ENCODE results near the gene LTBP4.

LTBP4 gene

GRCh38 chr19:40607311-40608239 is 6.4 kb downstream of the LTBP4 start:
- H3K27ac Mint-ChIP-seq, result peak overlapping the region; percentile 17
- H3K4me1 Mint-ChIP-seq (ENCODE audit: low read depth), result peaks cover 90% of the 10 kb centered on the region
- H3K27me3 Mint-ChIP-seq, result peaks cover 80% of the 10 kb centered on the region
- H3K4me3 Mint-ChIP-seq, result no peak overlapping the region
- intact Hi-C loops (cut with micrococcal nuclease), result no loop called here
- H3K36me3 Mint-ChIP-seq (ENCODE audit: low read depth), result peaks cover 4% of the 10 kb centered on the region
- H3K9me3 Mint-ChIP-seq, result no peaks in the 10 kb centered on the region

- H3K27me3 Mint-ChIP-seq, result peaks cover 78% of the 10 kb centered on the region
- H3K4me3 Mint-ChIP-seq, result no peak overlapping the region
Measured at GRCh38 chr19:40608240-40608621, 7.1 kb downstream of the LTBP4 start.

DNA sequence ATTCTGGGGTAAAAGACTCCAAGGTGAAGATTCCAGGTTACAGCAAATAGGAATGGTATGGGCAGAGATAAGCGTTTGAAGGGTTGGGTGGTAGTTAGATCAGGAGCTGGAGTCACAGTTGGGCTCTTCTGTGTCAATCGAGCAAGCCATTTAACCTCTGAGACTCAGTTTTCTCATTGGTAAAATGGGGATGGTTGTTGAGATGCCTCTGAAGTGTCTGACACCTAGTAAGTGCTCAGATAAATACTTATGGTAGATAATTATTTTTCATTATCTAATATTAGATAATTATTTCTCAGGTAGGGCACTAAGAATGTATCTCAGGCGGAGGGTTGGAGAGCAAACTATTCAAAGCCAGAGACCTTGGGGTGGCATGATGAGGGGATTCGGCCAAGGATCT is 7.8 kb downstream of the LTBP4 start:
- Mint-ChIP-seq H3K4me3 (peak overlapping the region; percentile 67), H3K9me3 (no peaks in the 10 kb centered on the region), H3K36me3 (ENCODE audit: low read depth) (peaks cover 3% of the 10 kb centered on the region), H3K27me3 (peaks cover 77% of the 10 kb centered on the region), H3K27ac (peak overlapping the region; percentile 73), H3K4me1 (ENCODE audit: low read depth) (peaks cover 89% of the 10 kb centered on the region)
- intact Hi-C loops (cut with micrococcal nuclease), result no loop called here

More at GRCh38 chr19:40608240-40608621, 7.1 kb downstream of the LTBP4 start:
- peaks cover 4% of the 10 kb centered on the region for H3K36me3 Mint-ChIP-seq (ENCODE audit: low read depth)
- peaks cover 89% of the 10 kb centered on the region for H3K4me1 Mint-ChIP-seq (ENCODE audit: low read depth)
- peak overlapping the region; percentile 17 for H3K27ac Mint-ChIP-seq
- intact Hi-C loops (cut with micrococcal nuclease), result no loop called here
- H3K9me3 Mint-ChIP-seq, result no peaks in the 10 kb centered on the region

GRCh38 chr19:40609561-40610395 is 8.6 kb downstream of the LTBP4 start:
- peak overlapping the region; percentile 67 for H3K4me3 Mint-ChIP-seq
- H3K4me1 Mint-ChIP-seq (ENCODE audit: low read depth), result peaks cover 89% of the 10 kb centered on the region
- H3K9me3 Mint-ChIP-seq, result no peaks in the 10 kb centered on the region
- peaks cover 77% of the 10 kb centered on the region for H3K27me3 Mint-ChIP-seq
- H3K27ac Mint-ChIP-seq, result peak overlapping the region; percentile 73
- intact Hi-C loops (cut with micrococcal nuclease), result loop anchor here (5.0 kb wide), 1 partner anchor 37 kb away; no protein-coding TSS in a partner anchor
- H3K36me3 Mint-ChIP-seq (ENCODE audit: low read depth), result peaks cover 10% of the 10 kb centered on the region

GRCh38 chr19:40610396-40611064 is 9.4 kb downstream of the LTBP4 start:
- H3K4me3 Mint-ChIP-seq, result peak overlapping the region; percentile 67
- peaks cover 72% of the 10 kb centered on the region for H3K27me3 Mint-ChIP-seq
- H3K36me3 Mint-ChIP-seq (ENCODE audit: low read depth), result peaks cover 12% of the 10 kb centered on the region
- intact Hi-C loops (cut with micrococcal nuclease), result loop anchor here (5.0 kb wide), 1 partner anchor 38 kb away; no protein-coding TSS in a partner anchor
- no peaks in the 10 kb centered on the region for H3K9me3 Mint-ChIP-seq
- H3K27ac Mint-ChIP-seq, result peak overlapping the region; percentile 73
- peaks cover 87% of the 10 kb centered on the region for H3K4me1 Mint-ChIP-seq (ENCODE audit: low read depth)

- H3K36me3 Mint-ChIP-seq (ENCODE audit: low read depth), result peaks cover 12% of the 10 kb centered on the region
- peak overlapping the region; percentile 73 for H3K27ac Mint-ChIP-seq
- H3K9me3 Mint-ChIP-seq, result no peaks in the 10 kb centered on the region
- intact Hi-C loops (cut with micrococcal nuclease), result loop anchor here (5.0 kb wide), 1 partner anchor 39 kb away; no protein-coding TSS in a partner anchor
- H3K27me3 Mint-ChIP-seq, result peaks cover 67% of the 10 kb centered on the region
- peaks cover 81% of the 10 kb centered on the region for H3K4me1 Mint-ChIP-seq (ENCODE audit: low read depth)
- peak overlapping the region; percentile 28 for H3K4me3 Mint-ChIP-seq
Measured at GRCh38 chr19:40611096-40611495, 9.9 kb downstream of the LTBP4 start.

DNA sequence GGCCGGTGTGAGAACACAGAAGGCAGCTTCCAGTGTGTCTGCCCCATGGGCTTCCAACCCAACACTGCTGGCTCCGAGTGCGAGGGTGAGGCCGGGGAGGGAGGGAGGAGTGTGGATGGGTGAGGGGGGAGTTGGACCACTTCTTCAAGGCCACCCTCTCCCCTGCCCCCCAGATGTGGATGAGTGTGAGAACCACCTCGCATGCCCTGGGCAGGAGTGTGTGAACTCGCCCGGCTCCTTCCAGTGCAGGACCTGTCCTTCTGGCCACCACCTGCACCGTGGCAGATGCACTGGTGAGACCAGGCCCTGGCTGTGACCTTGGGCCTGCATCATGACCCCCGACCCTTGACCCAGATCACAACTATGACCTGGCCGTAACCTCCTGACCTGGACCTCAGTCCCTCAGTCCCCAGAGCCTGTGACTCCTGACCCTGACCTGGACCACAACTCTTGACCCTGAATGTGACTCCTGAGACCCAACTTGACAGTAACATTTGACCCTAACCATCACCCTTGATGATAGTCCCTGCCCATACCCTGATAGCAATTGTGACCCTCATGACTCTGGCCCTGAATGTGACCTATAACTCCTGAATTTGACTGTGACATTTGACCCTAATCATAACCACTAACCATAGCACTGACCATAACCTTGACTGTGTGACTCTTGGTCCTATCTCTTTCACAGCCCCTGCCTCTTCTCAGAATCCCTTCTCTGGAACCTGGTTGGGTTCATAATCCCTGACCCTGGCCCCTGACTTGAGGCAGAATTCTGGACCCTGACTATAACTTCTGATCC is 10.9 kb downstream of the LTBP4 start:
- Mint-ChIP-seq H3K27ac (peak overlapping the region; percentile 85), H3K9me3 (no peaks in the 10 kb centered on the region), H3K4me3 (no peak overlapping the region), H3K36me3 (ENCODE audit: low read depth) (peaks cover 18% of the 10 kb centered on the region), H3K4me1 (ENCODE audit: low read depth) (peaks cover 74% of the 10 kb centered on the region), H3K27me3 (peaks cover 57% of the 10 kb centered on the region)
- intact Hi-C loops (cut with micrococcal nuclease), result loop anchor here (5.0 kb wide), 1 partner anchor 40 kb away; no protein-coding TSS in a partner anchor

DNA sequence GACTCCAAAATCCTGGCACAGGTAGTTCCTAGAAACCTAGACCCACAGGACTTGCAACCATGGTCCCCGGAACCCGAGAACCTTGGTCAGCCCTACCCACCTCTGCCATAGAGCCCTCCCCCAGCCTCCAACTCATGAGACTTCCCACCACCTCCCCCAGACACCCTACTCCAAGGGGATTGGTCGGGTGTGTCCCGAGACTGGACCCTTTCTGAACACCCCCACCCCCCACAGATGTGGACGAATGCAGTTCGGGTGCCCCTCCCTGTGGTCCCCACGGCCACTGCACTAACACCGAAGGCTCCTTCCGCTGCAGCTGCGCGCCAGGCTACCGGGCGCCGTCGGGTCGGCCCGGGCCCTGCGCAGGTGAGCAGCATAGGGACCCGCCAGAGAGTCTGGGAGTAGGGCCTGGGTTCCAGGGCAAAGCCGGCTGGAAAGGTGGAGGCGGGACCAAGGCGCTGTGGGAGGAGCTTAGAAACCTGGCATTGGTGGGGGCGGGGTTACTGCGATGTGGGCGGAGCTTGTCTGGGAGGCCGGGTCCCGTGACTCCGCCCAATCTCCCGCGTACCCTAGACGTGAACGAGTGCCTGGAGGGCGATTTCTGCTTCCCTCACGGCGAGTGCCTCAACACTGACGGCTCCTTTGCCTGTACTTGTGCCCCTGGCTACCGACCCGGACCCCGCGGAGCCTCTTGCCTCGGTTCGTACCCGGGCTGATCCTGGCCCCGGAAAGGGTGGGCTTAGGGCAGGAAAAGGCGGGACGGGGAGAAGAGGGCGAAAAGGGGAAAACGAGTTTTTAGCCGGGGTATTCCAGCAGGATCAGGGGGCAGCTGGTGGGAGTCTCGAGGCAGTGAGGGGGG is 11.9 kb downstream of the LTBP4 start:
- intact Hi-C loops (cut with micrococcal nuclease), result loop anchor here (1.0 to 5.0 kb wide), 2 partner anchors 9 to 41 kb away; no protein-coding TSS in a partner anchor
- Mint-ChIP-seq H3K4me3 (peak overlapping the region; percentile 85), H3K4me1 (ENCODE audit: low read depth) (peaks cover 65% of the 10 kb centered on the region), H3K36me3 (ENCODE audit: low read depth) (peaks cover 20% of the 10 kb centered on the region), H3K9me3 (no peaks in the 10 kb centered on the region), H3K27me3 (peaks cover 47% of the 10 kb centered on the region), H3K27ac (peak overlapping the region; percentile 85)

DNA sequence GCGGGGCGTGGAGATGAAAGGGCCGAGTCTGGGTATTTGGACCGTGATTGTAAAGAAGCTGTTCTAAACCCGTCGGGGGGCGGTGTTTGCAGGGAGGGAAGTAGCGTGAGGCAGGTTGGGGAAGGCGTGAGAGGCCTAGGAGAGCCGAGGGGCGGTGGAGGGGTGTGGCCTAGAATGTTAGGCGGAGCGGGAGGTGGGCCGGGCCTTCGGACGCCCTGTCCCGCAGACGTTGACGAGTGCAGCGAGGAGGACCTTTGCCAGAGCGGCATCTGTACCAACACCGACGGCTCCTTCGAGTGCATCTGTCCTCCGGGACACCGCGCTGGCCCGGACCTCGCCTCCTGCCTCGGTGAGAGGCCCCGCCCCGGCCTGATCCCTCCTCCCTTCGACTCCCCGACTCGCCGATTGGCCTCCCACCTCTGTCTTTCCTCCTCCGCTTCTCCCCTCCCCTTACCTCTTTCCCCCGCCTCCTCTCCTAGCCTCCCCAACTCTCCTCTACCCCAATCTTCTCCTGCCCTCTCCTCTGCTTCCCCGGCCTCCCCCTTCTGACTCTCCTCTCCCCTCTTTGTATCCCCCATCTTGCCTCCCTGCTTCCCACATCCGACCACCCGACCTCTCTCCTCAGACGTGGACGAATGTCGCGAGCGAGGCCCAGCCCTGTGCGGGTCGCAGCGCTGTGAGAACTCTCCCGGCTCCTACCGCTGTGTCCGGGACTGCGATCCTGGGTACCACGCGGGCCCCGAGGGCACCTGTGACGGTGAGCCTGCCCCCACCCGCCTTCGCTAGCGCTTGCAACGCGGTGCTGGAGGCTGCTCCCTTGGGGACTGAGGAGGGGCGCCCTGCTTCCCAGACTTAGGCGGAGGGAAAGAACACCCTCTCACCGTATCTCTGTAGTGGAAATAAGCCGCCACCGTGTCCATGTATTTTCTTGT is 12.8 kb downstream of the LTBP4 start:
- Mint-ChIP-seq H3K4me3 (peak overlapping the region; percentile 85), H3K9me3 (no peaks in the 10 kb centered on the region), H3K27me3 (peaks cover 38% of the 10 kb centered on the region)

GRCh38 chr19:40614622-40615411 is 13.6 kb downstream of the LTBP4 start:
- Mint-ChIP-seq H3K36me3 (ENCODE audit: low read depth) (peaks cover 29% of the 10 kb centered on the region), H3K4me1 (ENCODE audit: low read depth) (peaks cover 49% of the 10 kb centered on the region), H3K27ac (peak overlapping the region; percentile 85), H3K4me3 (peak overlapping the region; percentile 85), H3K27me3 (peaks cover 36% of the 10 kb centered on the region), H3K9me3 (no peaks in the 10 kb centered on the region)
- intact Hi-C loops (cut with micrococcal nuclease), result loop anchor here (5.0 kb wide), 1 partner anchor 43 kb away; no protein-coding TSS in a partner anchor

More for the DNA sequence above, 12.8 kb downstream of the LTBP4 start:
- Mint-ChIP-seq H3K27ac (peak overlapping the region; percentile 85), H3K4me1 (ENCODE audit: low read depth) (peaks cover 58% of the 10 kb centered on the region), H3K36me3 (ENCODE audit: low read depth) (peaks cover 20% of the 10 kb centered on the region)
- intact Hi-C loops (cut with micrococcal nuclease), result loop anchor here (1.0 to 5.0 kb wide), 2 partner anchors 10 to 42 kb away; no protein-coding TSS in a partner anchor

DNA sequence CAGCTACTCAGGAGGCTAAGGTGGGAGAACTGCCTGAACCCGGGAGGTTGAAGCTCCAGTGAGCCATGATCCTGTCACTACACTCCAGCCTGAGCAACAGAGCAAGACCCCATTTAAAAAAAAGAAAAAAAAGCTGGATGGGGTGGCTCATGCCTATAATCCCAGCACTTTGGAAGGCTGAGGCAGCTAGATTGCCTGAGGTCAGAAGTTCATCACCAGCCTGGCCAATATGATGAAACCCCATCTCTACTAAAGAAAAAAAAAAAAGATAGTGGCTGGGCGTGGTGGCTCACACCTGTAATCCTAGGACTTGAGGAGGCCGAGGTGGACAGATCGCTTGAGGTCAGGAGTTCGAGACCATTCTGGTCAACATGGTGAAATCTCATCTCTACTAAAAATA is 15.0 kb downstream of the LTBP4 start:
- no peaks in the 10 kb centered on the region for H3K9me3 Mint-ChIP-seq
- H3K4me1 Mint-ChIP-seq (ENCODE audit: low read depth), result peaks cover 35% of the 10 kb centered on the region
- H3K27me3 Mint-ChIP-seq, result peaks cover 27% of the 10 kb centered on the region
- peaks cover 39% of the 10 kb centered on the region for H3K36me3 Mint-ChIP-seq (ENCODE audit: low read depth)
- intact Hi-C loops (cut with micrococcal nuclease), result no loop called here
- no peak overlapping the region for H3K4me3 Mint-ChIP-seq
- no peak overlapping the region for H3K27ac Mint-ChIP-seq

All from dendritic cell treated with granulocyte-macrophage colony-stimulating factor and Interleukin-4, amounts not matched to agents 40 ng/mL and 50 ng/mL, for 4 days (primary cell).